ENCODE data around the gene TXNRD2. TPM values are rescaled to one million over a fixed set of nuclear protein-coding genes. Genes with fewer than 3 reads are reported as not detected.

Gene TXNRD2
- total RNA-seq, 4 donors from 2014 or later: 8.0 to 11.3 (median 10.4) TPM

- Histone ChIP-seq H3K27ac (no peak overlapping the region), H3K4me3 (no peak overlapping the region), H3K36me3 (peaks cover 2 to 53% (median 8%) of the 10 kb centered on the region in 3 donors), H3K9me3 (no peaks in the 10 kb centered on the region), H3K27me3 (no peaks in the 10 kb centered on the region), H3K4me1 (peaks cover 17 to 39% (median 19%) of the 10 kb centered on the region in 3 donors)
- intact Hi-C loops (cut with DNase I): no loop called here
- no peak for DNase-seq
- no peak for TF ChIP-seq POLR2A (IDR thresholded peaks at IDR 0.05)
- TF ChIP-seq, protein P1, sequence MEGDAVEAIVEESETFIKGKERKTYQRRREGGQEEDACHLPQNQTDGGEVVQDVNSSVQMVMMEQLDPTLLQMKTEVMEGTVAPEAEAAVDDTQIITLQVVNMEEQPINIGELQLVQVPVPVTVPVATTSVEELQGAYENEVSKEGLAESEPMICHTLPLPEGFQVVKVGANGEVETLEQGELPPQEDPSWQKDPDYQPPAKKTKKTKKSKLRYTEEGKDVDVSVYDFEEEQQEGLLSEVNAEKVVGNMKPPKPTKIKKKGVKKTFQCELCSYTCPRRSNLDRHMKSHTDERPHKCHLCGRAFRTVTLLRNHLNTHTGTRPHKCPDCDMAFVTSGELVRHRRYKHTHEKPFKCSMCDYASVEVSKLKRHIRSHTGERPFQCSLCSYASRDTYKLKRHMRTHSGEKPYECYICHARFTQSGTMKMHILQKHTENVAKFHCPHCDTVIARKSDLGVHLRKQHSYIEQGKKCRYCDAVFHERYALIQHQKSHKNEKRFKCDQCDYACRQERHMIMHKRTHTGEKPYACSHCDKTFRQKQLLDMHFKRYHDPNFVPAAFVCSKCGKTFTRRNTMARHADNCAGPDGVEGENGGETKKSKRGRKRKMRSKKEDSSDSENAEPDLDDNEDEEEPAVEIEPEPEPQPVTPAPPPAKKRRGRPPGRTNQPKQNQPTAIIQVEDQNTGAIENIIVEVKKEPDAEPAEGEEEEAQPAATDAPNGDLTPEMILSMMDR (IDR thresholded peaks at IDR 0.05): no peak
- WGBS, 2 donors: 83% methylated on average over 8 to 11 of the region's 13 CpGs
Observed at GRCh38 chr22:19892925-19893324, 48.7 kb downstream of the TXNRD2 start.

- H3K4me1 ChIP-seq: peaks cover 17 to 45% (median 19%) of the 10 kb centered on the region in 3 donors
- H3K9me3 ChIP-seq: no peaks in the 10 kb centered on the region
- TF ChIP-seq POLR2A (IDR thresholded peaks at IDR 0.05): no peak
- TF ChIP-seq, protein P1 (IDR thresholded peaks at IDR 0.05): no peak
- H3K36me3 ChIP-seq: peaks cover 0 to 47% (median 8%) of the 10 kb centered on the region in 3 donors
- H3K27me3 ChIP-seq: no peaks in the 10 kb centered on the region
- peak overlapping the region in 3 of 4 donors; percentile 15 to 44 (median 22) for H3K4me3 ChIP-seq
- DNase-seq: no peak
- WGBS, 2 donors: 30 to 44% methylated on average over 14 to 16 of the region's 24 CpGs
- intact Hi-C loops (cut with DNase I): no loop called here
- peak overlapping the region; percentile 30 to 73 (median 52) for H3K27ac ChIP-seq
Observed at GRCh38 chr22:19892257-19892879, 49.2 kb downstream of the TXNRD2 start.

- peaks cover 0 to 39% (median 8%) of the 10 kb centered on the region in 3 donors for H3K36me3 ChIP-seq
- no peaks in the 10 kb centered on the region for H3K27me3 ChIP-seq
- peaks cover 19 to 53% (median 22%) of the 10 kb centered on the region in 3 donors for H3K4me1 ChIP-seq
- peak overlapping the region; percentile 30 to 73 (median 52) for H3K27ac ChIP-seq
- H3K9me3 ChIP-seq: no peaks in the 10 kb centered on the region
- WGBS, 2 donors: 10 to 17% methylated on average over 11 to 15 of the region's 32 CpGs
- DNase-seq: no peak
- intact Hi-C loops (cut with DNase I): no loop called here
- H3K4me3 ChIP-seq: peak overlapping the region in 3 of 4 donors; percentile 15 to 44 (median 22)
- no peak for TF ChIP-seq POLR2A (IDR thresholded peaks at IDR 0.05)
- TF ChIP-seq, protein P1 (IDR thresholded peaks at IDR 0.05): no peak
Observed at GRCh38 chr22:19891317-19892256, 50.0 kb downstream of the TXNRD2 start.

DNA sequence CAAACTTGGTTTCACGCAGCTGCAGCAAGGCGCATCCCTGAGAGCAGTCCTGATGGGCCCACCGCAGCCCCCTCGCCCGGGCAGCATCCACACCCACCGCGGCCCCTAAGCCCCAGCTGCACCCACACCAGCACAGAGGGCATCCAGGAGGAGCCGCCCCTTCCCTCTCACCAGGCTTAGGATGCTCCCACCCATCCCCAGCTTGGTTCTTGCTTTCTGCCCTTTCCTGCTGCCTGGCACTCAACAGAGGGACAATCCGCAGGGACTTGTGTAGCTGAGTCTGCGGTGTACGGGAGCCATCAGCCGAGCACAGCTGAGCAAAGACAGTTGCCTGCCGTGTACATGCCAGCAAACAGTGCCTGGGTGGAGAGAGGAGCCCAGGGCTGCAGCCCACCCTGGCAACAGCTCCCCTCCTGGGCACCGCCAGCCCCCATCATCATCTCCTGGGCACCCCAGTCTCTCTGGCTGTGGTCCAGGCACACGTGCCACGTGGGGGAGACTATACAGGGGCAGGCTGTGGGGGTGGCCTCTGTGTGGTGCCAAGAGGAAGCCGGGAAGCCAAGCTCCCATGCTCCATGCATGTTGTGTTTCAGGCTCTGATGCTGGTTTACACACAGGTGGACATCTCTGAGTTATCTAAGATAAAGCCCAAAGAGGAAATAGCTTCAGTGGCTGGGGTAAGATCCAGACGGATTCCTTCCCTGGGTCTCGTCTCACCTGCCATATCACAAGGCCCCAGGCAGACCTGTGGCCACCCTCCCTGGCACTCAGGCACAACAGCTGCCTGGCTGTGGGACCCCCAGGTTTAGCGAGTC lies 50.9 kb downstream of the TXNRD2 start:
- H3K9me3 ChIP-seq: no peaks in the 10 kb centered on the region
- 77 to 85% methylated on average over 8 to 10 of the region's 20 CpGs for WGBS, 2 donors

More for the DNA sequence above, 50.9 kb downstream of the TXNRD2 start:
- DNase-seq: no peak
- Histone ChIP-seq H3K27ac (peak overlapping the region in 2 of 4 donors; percentile 59 to 73), H3K36me3 (peaks cover 0 to 35% (median 6%) of the 10 kb centered on the region in 3 donors), H3K4me3 (no peak overlapping the region), H3K4me1 (peaks cover 24 to 61% (median 28%) of the 10 kb centered on the region in 3 donors), H3K27me3 (no peaks in the 10 kb centered on the region)
- TF ChIP-seq POLR2A (IDR thresholded peaks at IDR 0.05): no peak
- TF ChIP-seq, protein P1 (IDR thresholded peaks at IDR 0.05): no peak
- intact Hi-C loops (cut with DNase I): no loop called here
